Stimulated activated CD8-positive, alpha-beta memory T cell treated with anti-CD3 and anti-CD28 coated beads, Interleukin-2, amount 100 ng/mL, for 1 hour (primary cell): ENCODE results near the gene ELAVL1.

Experiments
- DNase-seq, 2 donors: peaks; one replicate each; pipeline ENCODE4 v3.0.0-alpha.2; 2020; ENCODE audit warnings: low read depth in 2 of 2

Gene ELAVL1

GRCh38 chr19:8021374-8021773, 15.9 kb upstream of the ELAVL1 start:
- DNase-seq, result no peak

- DNase-seq, result no peak
Measured at GRCh38 chr19:8020681-8021080, 15.2 kb upstream of the ELAVL1 start.

- no peak for DNase-seq
Measured at GRCh38 chr19:8017808-8018207, 12.4 kb upstream of the ELAVL1 start.

GRCh38 chr19:8004723-8005513, 523 bp downstream of the ELAVL1 start:
- DNase-seq, result no peak

- DNase-seq, result no peak
Measured at GRCh38 chr19:8004001-8004400, 1.4 kb downstream of the ELAVL1 start.

- peak; percentile 52 to 60 for DNase-seq
Measured at GRCh38 chr19:8001995-8002849, 3.2 kb downstream of the ELAVL1 start.

- DNase-seq, result no peak
Measured at GRCh38 chr19:8001651-8001994, 3.8 kb downstream of the ELAVL1 start.

GRCh38 chr19:8000298-8001038, 5.0 kb downstream of the ELAVL1 start:
- DNase-seq, result no peak

- no peak for DNase-seq
Measured at GRCh38 chr19:7999376-7999775, 6.1 kb downstream of the ELAVL1 start.

GRCh38 chr19:7997809-7998480, 7.5 kb downstream of the ELAVL1 start:
- no peak for DNase-seq

GRCh38 chr19:7996883-7997282, 8.6 kb downstream of the ELAVL1 start:
- no peak for DNase-seq

- no peak for DNase-seq
Measured at GRCh38 chr19:7995810-7996158, 9.7 kb downstream of the ELAVL1 start.

- DNase-seq, result no peak
Measured at GRCh38 chr19:7994928-7995809, 10.3 kb downstream of the ELAVL1 start.

GRCh38 chr19:7994114-7994513, 11.3 kb downstream of the ELAVL1 start:
- no peak for DNase-seq

- no peak for DNase-seq
Measured at GRCh38 chr19:7993560-7993959, 11.9 kb downstream of the ELAVL1 start.

- DNase-seq, result no peak
Measured at GRCh38 chr19:7992575-7992974, 12.9 kb downstream of the ELAVL1 start.

GRCh38 chr19:7989071-7989575, 16.3 kb downstream of the ELAVL1 start:
- DNase-seq, result no peak

- no peak for DNase-seq
Measured at GRCh38 chr19:7988307-7988706, 17.1 kb downstream of the ELAVL1 start.

- DNase-seq, result no peak
Measured at GRCh38 chr19:7987114-7987768, 18.2 kb downstream of the ELAVL1 start.
